NCI-H2196 treated with DMSO at 0.1 percent for 48 hours (cell line): Measurements from ENCODE around the gene GLIS1.

Experiments
- DNase-seq: peaks from one replicate; lab custom pipeline; 2025; ENCODE audit not compliant: unreplicated experiment; lab: John Stamatoyannopoulos, UW

The GLIS1 gene

DNA sequence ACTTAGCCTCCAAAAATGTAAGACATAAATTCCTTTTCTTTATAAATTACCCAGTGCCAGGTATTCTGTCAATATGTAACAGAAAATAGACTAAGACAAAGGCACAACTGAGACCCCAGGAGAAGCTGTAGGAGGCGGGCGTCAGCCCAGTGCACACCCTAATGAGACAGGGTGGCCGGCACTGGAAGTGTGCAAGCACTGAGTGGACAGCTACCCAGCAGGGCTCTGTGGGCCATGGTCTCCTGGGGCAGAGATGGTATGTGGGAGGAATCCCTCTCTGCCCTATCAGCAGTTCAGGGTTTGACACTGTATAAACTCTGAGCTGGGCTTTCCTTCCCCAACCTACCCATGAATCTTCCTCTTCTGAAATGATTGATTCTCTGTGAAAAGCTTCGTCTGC is 139.5 kb downstream of the GLIS1 start:
- DNase-seq: no peak

DNA sequence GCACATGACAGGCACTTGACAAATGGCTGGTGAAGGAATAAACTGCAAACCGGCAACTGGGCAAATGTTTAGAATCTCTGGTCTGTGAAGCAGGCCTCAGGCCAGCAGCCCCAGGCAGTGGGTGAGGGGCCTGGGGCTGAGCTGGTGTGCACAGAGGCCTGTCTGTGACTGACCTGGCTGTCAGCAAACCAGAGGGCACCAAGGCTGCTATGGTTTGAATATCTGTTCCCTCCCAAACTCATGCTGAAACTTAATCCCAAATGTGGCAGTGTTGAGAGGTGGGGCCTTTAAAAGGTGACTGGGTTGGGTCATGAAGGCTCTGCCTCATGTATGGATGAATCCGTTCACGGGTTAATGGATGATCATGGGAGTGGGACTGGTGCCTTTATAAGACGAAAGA is 140.0 kb downstream of the GLIS1 start:
- DNase-seq: no peak

DNA sequence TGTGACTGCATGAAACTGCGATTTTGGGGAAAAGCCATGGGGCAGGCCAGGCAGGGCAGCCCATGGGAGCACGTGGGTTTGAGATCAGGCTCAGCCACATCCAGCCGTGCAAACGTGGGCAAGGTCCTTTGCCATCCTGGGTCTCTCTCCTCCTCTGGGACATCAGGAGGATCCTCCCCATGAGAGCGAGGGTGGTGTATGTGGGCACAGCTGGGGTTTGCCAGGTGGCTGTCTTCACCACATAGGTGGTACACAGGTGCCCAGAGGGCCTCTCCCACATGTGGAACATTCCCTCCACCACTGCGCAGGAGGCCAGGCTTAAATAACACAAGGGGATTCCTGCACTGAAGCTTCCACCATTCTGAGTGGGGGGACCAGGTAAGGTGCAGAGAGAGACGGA is 143.1 kb downstream of the GLIS1 start:
- no peak for DNase-seq

DNA sequence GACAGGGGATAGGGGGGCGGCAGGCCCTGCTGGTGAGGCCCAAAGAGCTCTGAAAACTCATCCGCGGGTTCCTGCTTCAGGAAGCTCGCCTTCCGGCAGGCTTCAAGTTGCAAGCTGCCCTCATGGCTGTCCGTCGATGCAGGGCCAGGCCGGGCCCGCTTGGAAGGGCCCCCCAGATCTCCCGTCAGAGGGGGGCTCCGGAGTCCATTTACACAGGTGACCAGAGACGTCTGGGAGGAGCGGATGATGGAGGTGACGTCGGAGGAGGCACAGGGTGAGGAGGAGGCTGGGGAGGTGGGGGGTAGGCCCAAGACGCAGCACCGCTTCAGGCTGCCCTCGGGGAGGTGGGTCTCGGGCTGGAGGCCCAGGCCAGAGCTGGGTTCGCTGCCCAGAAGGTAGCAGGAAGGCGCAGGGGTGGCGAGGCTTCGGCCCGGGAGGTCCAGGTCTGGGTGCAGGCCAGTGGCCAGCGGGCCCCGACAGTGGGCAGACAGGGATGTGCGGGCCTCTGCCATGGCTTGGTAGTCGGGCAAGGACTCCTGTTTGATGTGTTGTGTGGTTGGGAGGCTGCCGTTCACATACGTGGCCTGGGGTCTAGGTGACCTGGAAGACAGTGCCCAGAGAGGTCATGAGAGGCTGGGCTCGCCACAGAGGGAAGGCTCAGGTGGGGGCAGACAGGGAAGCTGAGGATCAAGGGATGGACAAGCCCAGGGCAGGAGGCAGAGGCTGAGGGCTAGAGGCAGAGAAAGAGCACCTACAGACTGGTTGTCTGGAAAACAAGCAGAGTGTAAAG is 144.4 kb downstream of the GLIS1 start:
- no peak for DNase-seq

DNA sequence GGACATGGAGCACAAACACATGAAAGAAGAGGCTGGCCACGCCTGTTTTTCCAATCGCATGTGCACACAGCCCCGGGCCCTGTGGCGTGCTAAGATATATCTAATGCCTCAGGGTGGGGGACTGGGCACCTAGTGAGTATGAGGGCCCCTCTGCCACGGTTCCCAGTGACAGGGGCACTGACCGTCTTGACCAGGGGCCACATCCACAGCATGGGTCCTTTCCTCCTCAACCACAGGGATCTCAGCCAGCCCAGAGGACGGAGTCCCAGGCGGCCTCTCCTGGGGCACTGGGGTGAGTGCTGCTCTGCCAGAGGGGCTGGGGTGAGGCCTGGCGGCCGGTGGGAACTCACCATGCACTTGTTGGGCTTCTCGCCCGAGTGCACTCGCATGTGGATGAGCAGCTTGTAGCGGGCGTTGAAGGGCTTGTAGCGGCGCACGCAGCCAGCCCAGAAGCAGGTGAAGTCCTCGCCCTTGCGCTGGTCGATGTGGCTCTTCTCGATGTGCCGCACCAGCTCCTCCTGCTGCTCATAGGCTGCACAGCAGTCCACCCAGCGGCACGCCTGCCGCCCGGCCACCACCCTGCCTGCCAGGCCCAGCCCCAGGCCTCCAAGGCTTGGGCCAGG is 145.1 kb downstream of the GLIS1 start:
- no peak for DNase-seq

DNA sequence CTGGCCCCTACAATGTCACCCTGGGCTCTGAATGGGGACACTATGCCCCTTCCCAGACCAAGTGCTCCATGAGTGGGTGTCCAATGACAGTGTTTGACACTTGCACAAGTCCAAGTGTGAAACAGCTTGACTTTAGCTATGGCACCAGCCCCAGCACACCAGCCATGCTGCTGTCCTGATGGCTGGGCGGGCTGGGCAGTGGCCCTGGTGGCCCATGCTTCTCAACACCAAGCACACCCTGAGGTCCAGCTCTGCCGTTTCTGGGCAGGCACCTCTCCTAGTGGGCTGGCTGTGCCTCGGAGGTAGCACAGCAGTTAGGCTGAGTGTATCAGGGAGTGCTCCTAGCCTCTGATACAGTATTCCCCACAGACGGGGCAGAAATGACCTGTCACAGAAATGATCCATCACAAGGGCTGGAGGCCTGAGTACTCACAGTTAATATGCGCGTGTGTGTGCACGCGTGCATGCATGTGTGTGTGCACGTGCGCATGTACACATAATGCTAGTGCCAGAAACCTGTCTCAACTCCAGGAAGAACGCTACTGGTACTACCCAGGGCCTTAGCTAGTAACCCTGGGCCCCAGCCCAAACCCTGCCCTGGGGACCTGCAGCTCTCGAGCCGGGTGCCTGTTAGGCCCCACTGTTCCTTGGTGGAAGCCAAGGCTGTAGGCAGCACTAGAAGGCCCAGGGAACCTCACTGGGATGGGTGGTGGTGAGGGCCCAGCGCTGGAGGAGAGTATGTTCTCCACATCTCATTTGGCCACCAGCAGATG is 145.8 kb downstream of the GLIS1 start:
- no peak for DNase-seq

DNA sequence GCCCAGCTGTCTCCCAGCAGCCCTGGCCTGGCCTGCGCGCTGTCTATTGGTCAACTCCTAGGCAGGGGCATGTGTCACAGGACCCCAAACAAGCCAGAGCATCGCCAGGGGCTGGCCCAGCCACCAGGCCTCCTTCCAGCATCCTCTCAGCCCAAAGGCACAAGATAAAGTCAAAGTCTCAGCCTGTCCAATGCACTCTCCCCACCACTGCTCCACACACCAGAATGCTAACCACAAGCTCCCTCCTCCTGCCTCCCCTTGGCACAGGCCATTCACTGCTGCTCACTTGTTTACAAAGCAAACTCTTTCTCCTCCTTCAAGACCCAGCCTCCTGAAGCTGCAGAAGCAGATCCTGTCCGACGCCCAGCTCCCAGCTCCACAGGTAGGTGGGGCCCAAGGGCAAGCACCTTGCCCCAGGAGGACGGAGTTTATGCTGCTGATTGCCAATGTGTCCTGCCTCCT is 146.4 kb downstream of the GLIS1 start:
- peak; percentile 23 for DNase-seq

DNA sequence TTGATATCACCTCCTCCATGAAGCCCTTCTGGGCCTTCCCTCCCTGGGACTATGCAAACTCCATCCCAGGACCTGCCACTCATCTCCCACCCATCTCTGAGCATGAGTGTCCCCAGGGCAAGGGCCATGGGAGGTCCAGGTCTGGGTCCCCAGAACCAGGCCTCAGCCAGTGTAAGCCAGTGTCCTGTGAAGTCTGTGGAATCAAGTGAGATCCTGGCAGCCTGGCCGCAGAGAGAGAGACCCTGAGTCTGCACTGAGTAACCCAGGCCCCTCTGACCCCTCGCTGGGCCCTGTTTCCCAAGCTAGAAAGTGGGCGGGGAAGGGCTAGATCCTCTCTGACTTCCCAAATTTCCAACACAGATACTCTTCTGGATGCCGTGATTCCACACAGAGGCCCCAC is 147.0 kb downstream of the GLIS1 start:
- no peak for DNase-seq

DNA sequence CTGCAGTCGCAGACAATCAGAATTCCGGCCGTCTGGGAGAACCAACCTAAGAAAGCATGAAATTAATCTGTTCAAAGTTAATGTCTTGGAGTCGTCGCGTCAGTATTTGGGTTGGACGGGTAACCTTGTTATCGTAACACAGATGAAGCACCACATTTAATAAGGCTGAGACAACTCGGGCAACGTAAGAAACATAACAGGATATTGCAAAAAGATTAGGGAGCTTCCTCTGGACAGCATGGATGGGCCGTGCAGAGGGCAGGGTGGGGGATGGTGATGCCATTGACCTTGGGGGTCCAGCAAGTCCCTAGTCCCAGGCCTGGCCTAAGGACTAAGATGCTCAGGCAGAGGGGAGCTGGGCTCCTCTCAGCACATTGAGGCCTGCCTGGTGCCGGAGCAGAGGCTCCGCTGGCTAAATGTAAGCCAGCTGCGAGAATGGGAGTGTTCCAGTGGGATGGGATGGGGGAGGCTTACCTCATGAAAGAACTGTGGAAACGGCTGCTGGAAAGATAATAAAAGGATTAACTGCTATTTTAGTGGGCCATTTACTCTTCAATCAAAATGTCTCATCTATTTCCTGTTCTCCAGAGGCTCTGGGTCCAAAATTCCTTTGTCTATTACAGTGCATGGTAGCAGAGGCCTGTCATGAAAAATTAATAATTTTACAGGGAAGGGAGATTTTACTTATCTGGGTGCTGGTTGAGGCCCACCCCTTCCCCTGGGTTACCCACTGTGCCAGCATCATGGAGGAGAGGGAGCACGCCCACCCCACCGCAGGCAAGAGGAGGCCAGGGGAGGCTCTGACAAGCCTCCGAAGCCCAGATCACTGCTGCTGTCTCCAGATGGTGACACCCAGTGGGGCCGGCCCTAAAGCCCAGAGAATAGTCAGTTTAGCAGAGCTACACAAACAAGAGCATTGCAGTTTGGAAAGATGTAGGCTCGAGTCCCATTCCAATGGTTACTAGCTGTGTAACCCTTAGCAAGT is 148.1 kb downstream of the GLIS1 start:
- DNase-seq: no peak

DNA sequence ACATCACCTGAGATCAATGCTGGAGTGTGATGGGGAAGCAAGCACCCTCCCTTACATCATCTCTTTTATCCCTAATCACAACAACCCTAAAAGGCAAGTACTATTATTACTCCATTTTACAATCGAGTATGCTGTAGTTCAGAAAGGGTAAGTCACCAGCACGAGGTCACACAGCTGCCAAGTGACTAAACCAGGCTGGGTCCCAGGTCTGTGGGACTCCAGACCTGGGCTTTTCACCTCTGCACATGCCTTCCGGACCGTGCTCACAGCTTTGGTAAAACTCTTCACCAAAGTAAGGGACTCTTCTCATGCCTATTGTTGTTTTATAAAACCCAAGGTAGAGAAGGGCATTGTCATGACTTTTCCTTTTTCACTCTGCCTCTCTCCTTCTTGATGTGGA is 148.9 kb downstream of the GLIS1 start:
- DNase-seq: no peak

DNA sequence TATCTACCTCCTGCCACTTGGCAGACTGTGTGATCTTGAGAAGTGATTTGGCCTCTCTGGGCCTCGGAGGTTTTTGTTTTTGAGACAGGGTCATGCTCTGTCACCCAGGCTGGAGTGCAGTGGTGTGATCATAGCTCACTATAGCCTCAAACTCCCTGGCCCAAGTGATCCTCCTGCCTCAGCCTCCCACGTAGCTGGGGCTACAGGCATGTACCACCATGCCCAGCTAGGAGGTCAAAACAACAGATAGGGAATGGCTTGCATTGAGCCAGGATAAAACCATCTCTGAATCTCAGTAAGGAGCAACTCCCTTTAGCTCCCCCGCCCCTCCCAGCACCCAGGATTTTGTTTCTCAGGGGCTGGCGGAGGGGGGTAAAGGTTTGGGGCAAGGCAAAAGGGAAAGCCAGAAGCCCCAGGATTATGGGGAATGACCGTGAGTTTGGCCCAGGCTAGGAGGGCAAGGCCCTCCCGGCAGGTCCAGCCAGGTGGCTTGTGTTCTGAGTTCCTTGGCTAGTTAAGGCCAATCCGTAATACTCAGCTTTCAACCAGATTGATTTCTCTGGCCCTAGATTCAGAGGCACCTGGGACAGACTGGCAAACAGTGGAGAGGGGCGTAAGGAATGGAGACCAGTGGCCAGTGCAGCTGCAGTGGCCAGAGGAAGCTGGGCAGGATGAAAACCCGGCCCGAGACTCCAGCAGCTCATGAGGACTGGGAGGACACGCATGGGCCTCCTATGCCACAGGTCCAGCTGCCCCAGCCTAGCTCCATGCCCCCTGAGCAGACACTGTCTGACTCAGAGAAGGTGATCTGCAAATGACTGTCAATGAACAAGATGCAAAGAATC is 149.7 kb downstream of the GLIS1 start:
- no peak for DNase-seq

DNA sequence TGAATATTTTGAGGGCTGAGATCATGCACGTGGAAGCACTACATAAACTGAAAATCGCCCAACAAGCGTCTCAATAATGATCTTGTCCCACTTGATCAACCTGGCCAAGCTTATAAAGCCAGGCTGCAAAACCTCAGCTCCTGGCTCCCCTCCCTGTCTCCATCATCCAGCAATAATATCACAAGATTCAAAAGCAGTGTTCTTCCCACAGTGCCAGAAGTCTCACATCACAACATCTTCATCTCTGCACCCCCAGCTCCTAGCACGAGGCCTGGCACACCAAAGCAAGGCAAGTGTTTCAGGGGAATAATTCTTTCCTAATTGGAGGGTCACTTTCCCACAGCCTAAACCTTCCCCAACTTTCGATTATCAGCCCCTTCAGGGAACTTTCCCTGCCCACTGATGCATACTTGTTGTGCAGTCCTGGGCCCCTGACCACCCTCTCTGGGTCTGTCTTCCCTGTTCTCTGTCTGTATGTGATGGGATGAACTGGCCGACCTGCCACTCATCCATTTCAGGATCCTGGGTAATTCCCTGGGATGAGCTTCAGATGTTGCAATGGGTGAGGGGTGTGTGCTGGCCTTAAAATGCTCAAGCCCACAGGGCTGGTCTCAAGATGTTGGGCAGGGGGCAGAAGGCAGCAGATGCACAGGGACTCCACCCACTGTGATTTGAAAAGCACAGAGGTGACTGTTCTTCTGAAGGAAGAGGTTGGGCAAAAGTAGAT is 150.7 kb downstream of the GLIS1 start:
- DNase-seq: no peak

DNA sequence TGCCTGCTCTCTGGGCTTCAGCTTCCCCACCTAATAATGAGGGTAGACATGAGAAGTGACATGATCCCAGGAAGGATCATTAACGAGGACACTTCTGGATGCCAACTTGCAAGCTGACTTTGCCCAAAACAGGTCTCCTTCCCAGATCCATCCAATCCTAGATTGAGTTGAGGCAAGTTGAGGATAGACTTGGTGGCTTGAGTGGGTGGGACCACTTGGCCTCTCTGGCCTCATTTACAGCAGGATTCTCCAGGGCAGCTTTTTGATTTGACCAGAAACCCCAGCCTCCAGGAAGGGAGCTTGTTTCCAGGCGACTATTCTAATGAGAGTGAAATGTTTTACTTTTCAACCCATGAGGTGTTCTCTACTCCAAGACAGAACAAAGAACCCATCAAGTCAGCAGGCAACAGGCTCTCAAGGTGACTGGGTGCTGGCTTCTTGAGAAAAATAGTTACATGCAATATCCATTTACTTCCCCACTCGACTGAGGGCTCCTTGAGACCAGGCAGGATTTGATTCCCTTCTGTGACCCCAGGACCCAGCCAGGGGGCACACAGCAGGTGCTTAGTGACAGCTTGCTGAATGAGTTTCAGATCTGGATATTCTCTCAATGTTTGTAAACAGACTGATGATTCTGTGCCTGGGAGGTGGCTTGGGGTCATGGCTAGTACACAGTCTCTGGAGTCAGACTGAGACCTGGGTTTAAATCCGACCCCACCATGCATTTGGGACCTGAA is 151.5 kb downstream of the GLIS1 start:
- DNase-seq: no peak

DNA sequence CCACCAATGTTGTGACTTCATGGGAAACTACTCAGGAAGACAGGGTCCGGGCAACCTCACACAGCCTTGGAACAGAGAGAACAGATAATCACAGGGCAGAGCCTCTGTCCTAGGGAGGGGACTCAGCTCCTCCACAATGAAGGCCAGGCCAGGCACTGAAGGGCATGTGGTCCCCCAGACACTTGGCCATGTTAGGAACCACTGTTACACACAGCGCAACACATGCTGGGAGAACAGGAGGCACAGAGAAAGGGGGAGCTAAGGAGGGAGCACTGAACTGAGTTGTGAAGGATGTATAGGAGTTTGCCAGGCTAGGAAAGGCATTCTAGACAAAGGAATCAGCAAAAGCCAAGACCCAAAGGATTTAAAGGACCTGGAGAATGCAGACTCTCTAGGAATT is 152.2 kb downstream of the GLIS1 start:
- DNase-seq: no peak

DNA sequence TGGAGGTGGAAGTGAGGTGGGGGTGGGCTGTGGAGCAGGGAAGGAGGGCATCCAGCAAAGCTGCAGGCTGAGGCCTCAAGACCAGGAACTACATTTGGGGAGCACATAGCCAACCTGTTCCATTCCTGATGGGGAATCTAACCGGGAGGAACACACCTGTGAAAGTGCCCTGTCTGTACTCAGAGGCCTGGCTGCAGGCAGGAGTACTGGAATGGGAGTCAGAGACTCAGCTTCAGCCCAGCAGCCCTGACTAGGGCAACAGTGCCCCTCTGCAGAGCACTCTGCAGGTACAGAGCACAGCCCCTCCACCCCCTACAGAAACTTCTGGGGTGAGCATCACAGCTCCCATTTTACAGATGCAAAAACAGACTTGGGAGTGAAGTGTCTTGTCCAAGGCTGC is 153.4 kb downstream of the GLIS1 start:
- DNase-seq: no peak

DNA sequence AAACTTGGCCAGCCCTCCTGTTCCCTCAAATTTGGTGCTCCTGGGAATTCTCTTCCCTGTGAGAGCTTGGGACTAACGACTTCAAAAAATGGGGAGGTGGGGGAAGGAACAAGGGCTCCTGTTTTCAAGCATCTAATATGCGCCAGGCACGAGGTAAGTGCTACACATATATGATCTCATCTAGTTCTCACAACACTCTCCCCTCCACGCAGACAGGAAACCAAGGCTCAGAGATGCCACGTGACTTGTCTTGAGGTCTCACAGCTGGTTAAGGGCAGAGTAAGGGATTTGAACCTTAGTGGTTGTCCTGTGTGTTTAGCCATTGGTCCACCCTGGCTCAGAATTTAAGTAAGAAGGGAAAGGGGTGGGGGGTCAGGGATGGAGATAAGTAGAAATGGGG is 153.8 kb downstream of the GLIS1 start:
- no peak for DNase-seq

DNA sequence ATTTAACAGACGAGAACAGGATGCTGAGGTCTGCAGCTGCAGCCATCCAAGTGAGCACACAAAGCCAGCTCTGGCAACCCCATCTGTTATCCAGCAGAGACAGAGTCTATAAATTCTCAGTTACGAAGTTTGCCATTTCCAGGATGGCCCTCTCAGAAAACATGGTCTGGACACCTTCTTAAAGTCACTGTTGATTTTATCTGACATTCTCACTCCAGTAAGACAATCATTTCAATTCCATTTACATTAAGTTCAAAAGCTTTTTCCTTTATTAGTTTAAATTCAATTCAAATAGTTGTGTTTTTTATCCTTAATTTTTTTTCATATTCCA is 154.2 kb downstream of the GLIS1 start:
- DNase-seq: no peak

DNA sequence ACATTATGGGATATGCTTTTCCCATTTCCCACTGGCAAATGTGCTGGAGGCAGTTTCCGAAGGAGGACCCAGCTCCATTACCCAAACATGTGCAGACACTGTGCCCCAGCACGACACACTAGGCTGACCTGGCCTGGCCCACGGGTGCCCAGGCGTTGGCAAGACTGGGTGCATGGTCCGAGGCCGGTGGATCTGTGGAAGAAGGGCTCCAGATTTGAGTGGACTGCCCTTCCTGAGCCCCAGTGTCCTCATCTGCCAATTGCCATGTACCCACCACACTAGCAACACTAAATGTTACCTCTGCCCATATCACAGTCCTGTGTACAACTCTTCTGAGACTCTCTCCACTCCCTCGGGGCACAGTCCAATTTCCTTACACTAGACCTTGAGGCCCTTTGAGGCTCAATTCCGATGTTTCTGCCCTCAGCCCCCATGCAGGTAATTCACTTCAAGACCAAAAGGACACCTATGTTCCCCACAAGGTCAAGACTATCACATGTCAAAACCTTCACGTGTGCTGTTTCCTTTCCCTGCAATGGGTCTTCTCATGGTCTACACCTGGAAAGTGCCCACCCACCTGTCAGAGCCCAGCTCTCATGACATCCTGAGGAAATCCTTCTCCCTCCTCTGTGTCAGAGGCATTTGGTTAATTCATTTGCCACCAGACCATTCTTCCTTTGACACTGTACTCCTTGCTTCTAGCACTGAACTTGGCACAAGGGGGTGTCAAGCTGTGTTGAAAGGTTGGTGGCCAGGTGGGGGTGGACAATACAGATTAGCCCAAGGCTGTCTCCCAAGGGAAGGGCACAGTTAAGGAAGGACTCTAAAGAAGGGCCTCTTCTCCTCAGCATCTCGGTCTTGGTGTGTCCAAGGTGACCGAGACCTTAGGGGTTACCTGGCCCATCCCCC is 154.8 kb downstream of the GLIS1 start:
- no peak for DNase-seq
